ENCODE data around the gene SLC3A2. TPM values are rescaled to one million over a fixed set of nuclear protein-coding genes. Genes with fewer than 3 reads are reported as not detected.
A peak's percentile ranks its signal among the peaks of the same experiment; 100 is the strongest.

Gene SLC3A2
- total RNA-seq, 1 experiment from 2014 or later: 340 TPM

DNA sequence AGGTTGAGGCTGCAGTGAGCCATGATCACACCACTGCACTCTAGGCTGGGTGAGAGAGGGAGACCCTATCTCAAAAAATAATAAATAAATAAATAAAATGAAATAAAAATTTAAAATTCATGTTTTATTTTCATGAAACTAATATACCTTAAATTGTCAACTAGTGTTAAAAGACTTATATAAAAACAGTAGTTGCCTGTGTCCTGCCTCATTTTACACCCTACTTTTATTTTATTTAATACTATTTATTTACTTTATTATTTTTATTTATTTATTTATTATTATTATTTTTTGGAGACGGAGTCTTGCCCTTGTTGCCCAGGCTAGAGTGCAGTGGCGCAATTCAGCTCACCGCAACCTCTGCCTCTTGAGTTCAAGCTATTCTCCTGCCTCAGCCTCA is 36.5 kb upstream of the SLC3A2 start:
- no peak for DNase-seq
- Histone ChIP-seq H3K4me3 (ENCODE audit: insufficient read depth, low read depth, low read length) (no peak overlapping the region), H3K36me3 (replicated peaks; ENCODE audit: control insufficient read depth, insufficient read depth, low read length) (no peaks in the 10 kb centered on the region), H3K27me3 (ENCODE audit: control insufficient read depth, insufficient read depth, low read length) (no peaks in the 10 kb centered on the region)

DNA sequence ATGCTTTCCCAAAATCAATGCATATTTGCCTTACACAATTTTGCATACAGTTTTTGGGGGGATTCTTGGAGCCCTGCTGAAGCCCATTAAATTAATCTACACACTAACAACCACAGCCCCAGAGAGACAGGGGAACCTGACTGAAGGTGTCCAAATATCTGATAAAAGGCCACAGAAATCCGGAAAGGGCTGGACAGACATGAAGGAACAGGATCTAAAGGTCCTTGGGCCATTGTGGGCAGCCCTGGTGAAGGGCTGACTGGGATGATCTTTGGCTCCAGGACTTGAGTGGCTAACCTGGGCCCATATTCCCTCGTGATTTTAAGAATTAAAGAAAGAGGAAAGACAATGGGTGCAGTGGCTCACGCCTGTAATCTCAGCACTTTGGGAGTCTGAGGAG is 34.5 kb upstream of the SLC3A2 start:
- DNase-seq: no peak
- no peaks in the 10 kb centered on the region for H3K27me3 ChIP-seq (ENCODE audit: control insufficient read depth, insufficient read depth, low read length)
- no peaks in the 10 kb centered on the region for H3K36me3 ChIP-seq (replicated peaks; ENCODE audit: control insufficient read depth, insufficient read depth, low read length)
- no peak overlapping the region for H3K4me3 ChIP-seq (ENCODE audit: insufficient read depth, low read depth, low read length)

DNA sequence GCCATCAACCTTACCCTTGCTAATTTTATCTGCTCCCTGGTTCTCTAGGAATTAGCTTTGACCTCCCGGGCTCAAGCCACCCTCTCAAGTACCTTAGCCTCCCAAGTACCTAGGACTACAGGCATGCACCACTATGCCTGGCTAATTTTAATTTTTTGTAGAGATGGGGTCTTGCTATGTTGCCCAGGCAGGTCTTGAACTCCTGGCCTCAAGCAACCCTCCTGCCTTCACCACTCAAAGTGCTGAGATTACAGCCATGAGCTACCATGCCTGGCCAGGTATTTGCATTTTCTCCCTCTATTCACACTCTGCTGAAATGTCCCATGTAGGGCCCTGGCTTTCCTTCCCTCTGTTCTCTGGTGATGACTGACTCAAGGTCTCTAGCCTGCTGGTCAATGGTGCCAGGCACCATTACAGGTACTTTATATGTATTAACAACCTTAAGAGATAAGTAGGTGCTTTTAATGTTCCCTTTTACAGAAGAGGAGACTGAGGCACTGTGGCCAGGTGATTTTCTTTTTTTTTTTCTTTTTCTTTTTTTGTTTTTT is 32.9 kb upstream of the SLC3A2 start:
- Histone ChIP-seq H3K4me3 (ENCODE audit: insufficient read depth, low read depth, low read length) (no peak overlapping the region), H3K27me3 (ENCODE audit: control insufficient read depth, insufficient read depth, low read length) (no peaks in the 10 kb centered on the region), H3K36me3 (replicated peaks; ENCODE audit: control insufficient read depth, insufficient read depth, low read length) (peaks cover 8% of the 10 kb centered on the region)
- no peak for DNase-seq

DNA sequence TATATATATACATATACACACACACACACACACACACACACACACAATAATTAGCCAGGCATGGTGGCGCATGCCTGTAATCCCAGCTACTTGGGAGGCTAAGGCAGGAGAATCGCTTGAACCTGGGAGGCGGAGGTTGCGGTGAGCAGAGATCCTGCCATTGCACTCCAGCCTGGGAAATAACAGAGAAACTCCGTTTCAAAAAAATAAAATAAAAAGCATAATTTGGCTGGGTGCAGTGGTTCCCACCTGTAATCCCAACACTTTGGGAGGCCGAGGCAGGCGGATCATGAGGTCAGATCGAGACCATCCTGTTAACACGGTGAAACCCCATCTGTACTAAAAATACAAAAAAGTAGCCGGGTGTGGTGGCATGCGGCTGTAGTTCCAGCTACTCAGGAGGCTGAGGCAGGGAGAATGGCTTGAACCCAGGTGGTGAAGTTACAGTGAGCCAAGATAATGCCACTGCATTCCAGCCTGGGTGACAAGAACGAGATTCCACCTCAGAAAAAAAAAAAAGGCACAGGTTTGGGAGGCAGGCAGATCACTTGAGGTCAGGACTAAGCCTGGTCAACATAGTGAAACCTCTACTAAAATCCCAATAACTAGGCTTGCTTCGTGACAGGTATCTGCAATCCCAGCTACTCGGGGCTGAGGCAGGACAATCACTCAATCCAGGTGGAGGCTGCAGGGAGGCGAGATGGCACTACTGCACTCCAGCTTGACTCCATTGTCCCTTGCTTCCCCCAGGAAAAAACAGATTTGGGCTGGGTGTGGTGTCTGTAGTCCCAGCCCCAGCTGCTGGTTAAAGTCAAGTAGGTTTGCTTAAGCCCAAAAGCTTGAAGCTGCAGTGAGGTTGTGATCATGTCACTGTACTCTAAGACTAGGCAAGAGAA is 29.5 kb upstream of the SLC3A2 start:
- no peak for DNase-seq
- Histone ChIP-seq H3K36me3 (replicated peaks; ENCODE audit: control insufficient read depth, insufficient read depth, low read length) (peaks cover 31% of the 10 kb centered on the region), H3K27me3 (ENCODE audit: control insufficient read depth, insufficient read depth, low read length) (no peaks in the 10 kb centered on the region), H3K4me3 (ENCODE audit: insufficient read depth, low read depth, low read length) (no peak overlapping the region)

DNA sequence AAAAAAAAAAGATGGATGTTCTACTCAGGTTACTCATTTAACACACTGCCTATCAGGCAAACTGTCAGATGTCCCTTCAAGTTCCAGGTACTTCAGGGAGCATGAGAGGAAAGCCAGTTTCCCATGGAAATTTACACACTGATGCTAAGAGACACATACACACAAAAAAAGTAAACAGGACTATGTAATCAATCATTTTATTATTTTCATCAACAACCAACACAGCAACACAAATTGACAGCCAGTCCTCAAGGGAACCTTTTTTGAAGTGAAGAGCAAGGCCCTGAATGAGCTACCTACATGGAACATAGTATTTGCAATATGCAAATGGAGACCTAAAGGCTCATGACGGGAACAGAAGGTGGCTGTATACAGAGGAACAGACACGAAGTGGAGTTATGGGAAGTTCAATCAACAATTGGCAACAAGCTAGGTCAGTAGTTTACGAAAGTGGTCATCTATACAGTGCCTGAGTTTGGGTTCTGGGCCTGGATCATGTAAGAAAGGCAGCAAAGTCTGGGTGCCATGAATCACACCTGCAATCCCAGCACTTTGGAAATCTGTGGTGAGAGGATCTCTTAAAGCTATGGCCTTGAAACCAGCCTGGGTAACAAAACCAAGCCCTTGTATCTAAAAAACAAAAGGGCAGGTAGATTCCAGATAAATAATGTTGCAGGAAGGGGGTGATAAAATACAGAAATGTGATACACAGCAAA is 28.7 kb upstream of the SLC3A2 start:
- Histone ChIP-seq H3K36me3 (replicated peaks; ENCODE audit: control insufficient read depth, insufficient read depth, low read length) (peaks cover 31% of the 10 kb centered on the region), H3K27me3 (ENCODE audit: control insufficient read depth, insufficient read depth, low read length) (no peaks in the 10 kb centered on the region), H3K4me3 (ENCODE audit: insufficient read depth, low read depth, low read length) (no peak overlapping the region)
- no peak for DNase-seq

DNA sequence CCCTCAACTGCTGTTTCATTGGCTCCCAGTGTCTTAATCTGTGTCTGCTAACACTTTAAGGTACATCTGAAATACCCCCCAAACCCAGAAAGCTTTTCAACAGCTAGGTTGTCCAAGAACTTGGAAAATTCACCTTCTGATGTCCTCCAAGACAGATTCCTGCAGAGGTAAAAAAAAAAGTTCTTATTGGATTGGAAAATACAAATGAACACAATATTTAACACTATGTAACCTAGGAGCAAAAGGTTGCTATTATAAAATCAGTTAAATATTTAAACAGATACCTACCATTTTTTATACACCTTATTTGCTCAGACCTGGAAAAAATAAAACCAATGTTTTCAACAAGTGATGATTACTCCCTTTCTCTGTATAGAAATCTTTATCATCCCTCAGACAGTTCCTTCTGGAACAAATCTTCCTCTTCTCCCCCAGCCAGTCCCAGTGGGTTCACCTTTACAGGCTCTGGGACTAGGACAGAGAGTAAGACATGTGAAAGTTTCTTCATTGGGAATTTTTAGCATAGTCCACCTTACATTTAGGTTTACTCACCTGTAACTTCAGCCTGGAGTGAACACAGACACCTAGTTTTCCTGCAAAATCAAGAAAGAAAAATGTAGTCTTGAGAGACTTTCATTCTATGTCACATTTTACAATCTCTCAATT is 28.0 kb upstream of the SLC3A2 start:
- H3K27me3 ChIP-seq (ENCODE audit: control insufficient read depth, insufficient read depth, low read length): no peaks in the 10 kb centered on the region
- H3K4me3 ChIP-seq (ENCODE audit: insufficient read depth, low read depth, low read length): peak overlapping the region; percentile 84; the same call in 1 of the 2 replicates
- H3K36me3 ChIP-seq (replicated peaks; ENCODE audit: control insufficient read depth, insufficient read depth, low read length): peaks cover 31% of the 10 kb centered on the region
- no peak for DNase-seq

DNA sequence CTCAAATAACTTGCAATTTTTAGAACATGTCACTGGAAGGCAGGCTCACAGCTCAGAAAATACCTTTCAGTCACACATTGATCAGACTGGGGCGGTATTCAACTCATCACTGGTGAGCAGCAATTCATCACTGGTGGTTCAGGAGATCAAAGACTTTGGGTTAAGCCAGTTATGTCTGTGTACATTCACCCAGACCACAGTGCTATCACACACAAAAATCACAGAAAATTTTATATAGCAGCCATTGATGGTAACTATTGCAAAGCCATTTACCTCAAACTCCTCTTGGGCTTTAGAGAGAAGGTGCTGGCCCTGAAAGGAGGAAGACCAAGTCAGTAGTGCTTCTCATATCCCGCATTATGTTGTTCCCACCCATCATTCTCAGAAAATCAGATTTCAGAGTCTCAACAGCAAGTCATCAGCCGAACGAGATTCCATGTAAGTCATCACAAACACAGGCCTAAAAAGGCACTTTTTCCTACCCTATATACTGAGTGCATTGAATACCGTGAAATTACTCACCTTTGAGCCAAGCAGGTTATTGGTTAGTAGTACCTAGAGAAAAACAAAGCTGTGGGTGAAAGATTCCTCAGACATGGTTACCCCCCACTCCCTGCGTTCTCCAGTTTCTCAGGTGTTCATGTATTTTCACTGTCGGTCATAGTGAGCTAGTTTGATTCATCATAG is 27.3 kb upstream of the SLC3A2 start:
- Histone ChIP-seq H3K4me3 (ENCODE audit: insufficient read depth, low read depth, low read length) (peak overlapping the region; percentile 84), H3K36me3 (replicated peaks; ENCODE audit: control insufficient read depth, insufficient read depth, low read length) (peaks cover 31% of the 10 kb centered on the region)

DNA sequence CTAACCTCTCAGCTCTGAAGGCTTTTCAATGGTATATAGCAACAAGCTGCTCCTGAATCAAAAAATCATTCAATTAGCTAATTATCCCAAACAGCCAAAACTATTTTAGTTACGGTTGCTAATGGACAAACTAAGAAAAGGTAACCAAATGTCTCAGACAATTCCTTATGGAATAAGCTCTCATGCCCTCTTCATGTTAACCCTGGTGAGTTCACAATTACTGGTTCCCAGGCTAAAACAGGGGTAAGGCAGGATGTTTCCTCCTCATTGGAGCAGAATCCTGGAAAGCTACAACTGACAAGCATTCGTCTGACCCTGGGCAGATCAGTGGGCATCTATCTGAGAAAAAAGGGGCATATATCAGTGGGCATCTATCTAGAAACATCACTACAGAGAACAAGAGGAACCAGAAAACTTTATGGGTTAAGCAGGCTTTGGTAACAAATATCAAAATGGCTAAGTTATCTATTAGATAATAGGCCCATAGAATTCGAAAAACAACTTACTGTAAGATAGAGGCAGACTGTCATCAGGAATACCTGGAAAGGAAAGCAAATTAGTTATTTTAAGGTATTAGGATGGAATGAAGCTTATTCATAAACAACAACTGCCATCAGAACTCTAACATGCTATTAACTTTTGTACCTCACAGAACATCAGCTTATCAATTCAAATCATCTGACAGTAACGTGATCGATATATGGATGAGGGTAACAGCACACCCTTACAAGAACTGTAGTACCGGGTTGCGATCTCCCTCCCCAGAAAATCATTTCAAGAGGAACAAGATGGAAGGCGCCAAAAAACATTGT is 26.5 kb upstream of the SLC3A2 start:
- peaks cover 31% of the 10 kb centered on the region for H3K36me3 ChIP-seq (replicated peaks; ENCODE audit: control insufficient read depth, insufficient read depth, low read length)
- H3K4me3 ChIP-seq (ENCODE audit: insufficient read depth, low read depth, low read length): peak overlapping the region; percentile 84
- H3K27me3 ChIP-seq (ENCODE audit: control insufficient read depth, insufficient read depth, low read length): no peaks in the 10 kb centered on the region
- DNase-seq: no peak

More for the DNA sequence above, 27.3 kb upstream of the SLC3A2 start:
- no peak for DNase-seq
- no peaks in the 10 kb centered on the region for H3K27me3 ChIP-seq (ENCODE audit: control insufficient read depth, insufficient read depth, low read length)

DNA sequence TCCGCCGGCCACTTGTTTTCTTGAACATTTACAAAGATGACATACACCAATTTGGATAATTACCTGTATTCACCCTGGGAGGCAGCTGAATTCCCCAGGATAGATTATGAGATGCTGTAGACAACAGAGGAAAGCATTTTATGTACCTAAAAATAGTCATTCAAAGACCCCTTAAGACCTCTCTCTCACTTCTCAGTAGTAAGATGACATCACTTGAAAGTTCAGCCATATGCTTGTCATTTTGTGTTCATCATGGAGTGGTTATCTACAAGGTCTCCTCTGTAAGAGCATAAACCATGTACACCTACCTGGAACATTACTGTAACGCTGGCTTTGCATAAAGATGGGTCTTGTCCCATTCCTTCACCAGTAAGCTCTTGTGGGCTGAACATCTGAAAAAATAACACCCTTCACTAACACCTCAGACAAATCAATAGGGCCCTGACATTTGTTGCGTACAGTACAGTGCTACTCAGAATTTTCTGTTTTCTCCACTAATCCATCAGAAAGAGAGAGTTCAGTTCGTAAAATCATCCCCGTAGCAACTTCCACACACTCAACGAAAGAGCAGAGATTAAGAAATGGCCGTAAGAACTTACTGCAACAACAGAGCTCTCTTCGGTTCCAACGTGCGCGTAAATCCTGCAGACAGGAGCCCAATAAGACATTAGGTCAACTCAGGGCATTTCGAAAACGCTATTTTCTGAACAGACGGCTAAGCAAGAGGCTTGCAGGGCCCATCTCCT is 25.7 kb upstream of the SLC3A2 start:
- DNase-seq: no peak
- H3K36me3 ChIP-seq (replicated peaks; ENCODE audit: control insufficient read depth, insufficient read depth, low read length): peaks cover 31% of the 10 kb centered on the region

DNA sequence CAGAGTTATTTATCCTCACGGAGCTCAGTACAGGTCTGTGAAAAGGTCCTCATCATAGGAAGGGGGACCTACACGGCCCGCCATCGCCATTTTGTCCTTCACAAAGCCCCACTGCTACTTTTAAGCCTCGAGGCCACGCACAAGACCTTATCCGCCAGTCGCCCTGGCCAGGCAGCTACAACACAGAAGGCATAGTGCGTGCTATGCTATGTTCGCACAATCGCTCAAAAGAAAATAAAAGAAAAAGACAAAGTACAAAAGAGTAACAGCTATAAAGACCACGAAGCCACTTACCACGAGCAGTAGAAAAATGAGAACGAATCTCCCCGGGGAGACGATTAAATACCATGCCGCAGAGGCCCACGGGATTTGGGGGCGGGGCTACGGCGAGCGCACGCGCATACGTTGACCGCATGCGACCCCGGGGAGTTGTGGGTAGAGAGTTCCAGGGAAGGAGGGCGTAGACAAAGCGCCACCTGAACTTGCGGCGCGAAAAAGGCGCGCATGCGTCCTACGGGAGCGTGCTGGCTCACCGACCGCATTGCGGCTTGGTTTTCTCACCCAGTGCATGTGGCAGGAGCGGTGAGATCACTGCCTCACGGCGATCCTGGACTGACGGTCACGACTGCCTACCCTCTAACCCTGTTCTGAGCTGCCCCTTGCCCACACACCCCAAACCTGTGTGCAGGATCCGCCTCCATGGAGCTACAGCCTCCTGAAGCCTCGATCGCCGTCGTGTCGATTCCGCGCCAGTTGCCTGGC is 24.9 kb upstream of the SLC3A2 start:
- Histone ChIP-seq H3K4me3 (ENCODE audit: insufficient read depth, low read depth, low read length) (peak overlapping the region; percentile 84), H3K27me3 (ENCODE audit: control insufficient read depth, insufficient read depth, low read length) (no peaks in the 10 kb centered on the region), H3K36me3 (replicated peaks; ENCODE audit: control insufficient read depth, insufficient read depth, low read length) (peaks cover 31% of the 10 kb centered on the region)
- peak; percentile 95 for DNase-seq

More for the DNA sequence above, 25.7 kb upstream of the SLC3A2 start:
- H3K4me3 ChIP-seq (ENCODE audit: insufficient read depth, low read depth, low read length): peak overlapping the region; percentile 84
- no peaks in the 10 kb centered on the region for H3K27me3 ChIP-seq (ENCODE audit: control insufficient read depth, insufficient read depth, low read length)

DNA sequence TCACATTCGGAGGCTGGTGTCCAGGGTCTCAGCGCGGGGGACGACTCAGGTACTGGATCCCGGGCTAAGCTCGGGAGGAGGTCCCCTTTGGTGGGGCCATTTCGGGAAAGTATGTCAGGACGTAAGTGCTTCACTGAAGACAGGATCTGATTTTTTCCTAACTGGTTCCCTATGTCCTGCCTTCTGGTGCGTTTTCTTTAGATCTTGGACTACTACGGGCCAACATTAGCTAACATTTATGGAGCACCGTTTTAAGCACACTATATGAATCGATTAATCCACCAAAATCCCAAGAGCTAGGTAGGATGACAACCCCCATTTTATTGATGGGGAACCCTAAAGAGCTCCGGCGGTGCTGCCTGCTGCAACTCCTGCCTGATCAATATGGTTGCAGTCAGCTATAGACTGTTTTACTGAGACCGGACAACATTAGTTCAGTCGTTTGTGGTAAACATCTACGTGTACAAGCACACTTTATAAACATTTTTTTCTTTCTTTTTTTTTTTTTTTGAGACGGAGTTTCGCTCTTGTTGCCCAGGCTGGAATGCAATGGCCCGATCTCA is 24.3 kb upstream of the SLC3A2 start:
- DNase-seq: no peak
- peaks cover 31% of the 10 kb centered on the region for H3K36me3 ChIP-seq (replicated peaks; ENCODE audit: control insufficient read depth, insufficient read depth, low read length)
- H3K4me3 ChIP-seq (ENCODE audit: insufficient read depth, low read depth, low read length): peak overlapping the region; percentile 84
- H3K27me3 ChIP-seq (ENCODE audit: control insufficient read depth, insufficient read depth, low read length): no peaks in the 10 kb centered on the region

DNA sequence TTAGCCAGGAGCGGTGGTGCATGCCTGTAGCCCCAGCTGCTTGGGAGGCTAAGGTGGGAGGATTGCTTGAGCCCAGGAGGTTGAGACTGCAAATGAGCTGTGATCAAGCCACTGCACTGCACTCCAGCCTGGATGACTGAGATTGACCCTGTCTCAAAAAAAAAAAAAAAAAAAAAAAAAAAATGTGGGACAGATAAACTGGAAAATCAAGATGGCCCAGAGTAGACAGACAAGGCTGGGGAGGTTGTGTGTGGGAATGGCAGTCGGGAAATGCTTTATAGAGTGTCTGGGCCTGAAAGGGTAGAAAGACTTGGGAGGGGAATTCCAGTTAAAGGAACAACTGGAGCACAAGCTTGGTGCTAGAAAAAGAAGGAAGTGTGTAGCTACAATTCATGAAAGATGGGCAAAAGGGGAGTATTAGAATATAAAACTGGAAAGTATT is 23.1 kb upstream of the SLC3A2 start:
- Histone ChIP-seq H3K4me3 (ENCODE audit: insufficient read depth, low read depth, low read length) (peak overlapping the region; percentile 84), H3K36me3 (replicated peaks; ENCODE audit: control insufficient read depth, insufficient read depth, low read length) (peaks cover 25% of the 10 kb centered on the region), H3K27me3 (ENCODE audit: control insufficient read depth, insufficient read depth, low read length) (no peaks in the 10 kb centered on the region)
- no peak for DNase-seq

Measured in H7 (cell line).